K562 (cell line): Measurements from ENCODE around the gene HRAS. TPM values are rescaled to one million over a fixed set of nuclear protein-coding genes. Genes with fewer than 3 reads are reported as not detected.
A peak's percentile ranks its signal among the peaks of the same experiment; 100 is the strongest.

Source experiments
- CREB1 ChIP-seq, 2 experiments: sonication (generic) in 1 of 2; formaldehyde crosslinking in 1 of 2; IDR thresholded peaks; 2 replicates each; pipeline versions ENCODE4 v1.6.1 to v1.8.0; 2012 to 2022; ENCODE audit warnings: inconsistent platforms in 1 of 2, mild to moderate bottlenecking in 1 of 2, missing genetic modification reagents in 1 of 2, moderate library complexity in 1 of 2
- FOXP1 ChIP-seq: sonication (generic); formaldehyde crosslinking; IDR thresholded peaks from 2 replicates; pipeline ENCODE4 v1.8.0; 2022; ENCODE audit warnings: mild to moderate bottlenecking, missing genetic modification reagents
- FUS ChIP-seq: fragments of 200-400 bp; formaldehyde crosslinking; optimal IDR thresholded peaks from 2 replicates; pipeline ENCODE3; 2017; ENCODE audit warnings: low read depth, low read length
- HDAC1 ChIP-seq, 2 experiments: fragments of 450-650 bp; IDR thresholded peaks; 2 replicates each; pipeline ENCODE4 v1.6.1; 2016 to 2017; ENCODE audit warnings: inconsistent platforms in 1 of 2, mild to moderate bottlenecking in 1 of 2, moderate library complexity in 1 of 2
- KLF13 ChIP-seq: fragments of 450-650 bp; IDR thresholded peaks from 2 replicates; pipeline ENCODE4 v1.6.1; 2016; ENCODE audit warnings: missing genetic modification characterization, low read depth, mild to moderate bottlenecking, missing compliant biosample characterization, moderate library complexity, borderline replicate concordance
- MNT ChIP-seq, 2 experiments: fragments of 450-650 bp; conservative IDR thresholded peaks; 2 replicates each; pipeline ENCODE4 v1.6.1; 2017; ENCODE audit warnings: mild to moderate bottlenecking in 2 of 2, moderate library complexity in 2 of 2
- MTA3 ChIP-seq: fragments of 450-650 bp; formaldehyde crosslinking; IDR thresholded peaks from 2 replicates; pipeline ENCODE4 v1.6.1; 2017; ENCODE audit warnings: mild to moderate bottlenecking, borderline replicate concordance
- NR1H2 ChIP-seq: sonication (generic); formaldehyde crosslinking; IDR thresholded peaks from 2 replicates; pipeline ENCODE4 v1.4.0; 2020; ENCODE audit warnings: mild to moderate bottlenecking, missing genetic modification reagents
- REST ChIP-seq, 2 experiments: fragments of 450-650 bp; formaldehyde crosslinking in 1 of 2; IDR thresholded peaks; 2 replicates each; pipeline versions ENCODE4 v1.4.0 to v1.6.1; 2014 to 2020; ENCODE audit warnings: mild to moderate bottlenecking in 2 of 2, borderline replicate concordance in 1 of 2, low read depth in 1 of 2
- TBP ChIP-seq: optimal IDR thresholded peaks from 2 replicates; pipeline ENCODE3; 2011; ENCODE audit warnings: low read depth, low read length, improper control_type of control experiment
- ZBTB7A ChIP-seq: IDR thresholded peaks from 2 replicates; pipeline ENCODE4 v1.6.1; 2011; ENCODE audit warnings: low read depth, mild to moderate bottlenecking, low read length, moderate library complexity, borderline replicate concordance; ENCODE audit not compliant: control insufficient read depth
- polyA plus RNA-seq, 8 experiments: library from polyadenylated mRNA; depleted of rRNA in 4 of 8; stranded (reverse) in 5 of 8; unstranded in 3 of 8; fragments of >200 nt; fragmentation: Nextera tagmentation in 2 of 8; fragmentation: Illumina TruSeq in 1 of 8; extraction: Ambion mirVana in 2 of 8; extraction: Trizol in 1 of 8; gene quantifications; 2 replicates each; pipeline versions ENCODE4 v1.2.1 to v1.2.3, GENCODE V29; 2011 to 2014; ENCODE audit warnings: inconsistent platforms in 1 of 8, missing spikeins in 1 of 8
- total RNA-seq, 7 experiments: library from RNA; depleted of rRNA in 6 of 7; stranded (reverse); fragments of >200 nt in 6 of 7; fragmentation: Illumina TruSeq in 2 of 7; extraction: Trizol in 2 of 7; gene quantifications; 2 replicates each; pipeline versions ENCODE4 v1.2.1 to v1.2.3, GENCODE V29; 2011 to 2021; ENCODE audit warnings: low replicate concordance in 1 of 7
- TF ChIP-seq, protein P1 (sequence below): sonication (generic); formaldehyde crosslinking; IDR thresholded peaks from 2 replicates; pipeline ENCODE4 v1.8.1; 2023; ENCODE audit warnings: mild to moderate bottlenecking, missing genetic modification reagents
- TF ChIP-seq, protein P2 (sequence below): sonication (generic); formaldehyde crosslinking; IDR thresholded peaks from 2 replicates; pipeline ENCODE4 v1.9.0; 2022; ENCODE audit warnings: mild to moderate bottlenecking, missing genetic modification reagents

The HRAS gene
- total and polyA plus RNA-seq, 9 of the 15 experiments (the other 6 are each of a cell fraction or from before 2014, with no cell fraction given): 2.8 to 73.5 (median 29.6) TPM

GRCh38 chr11:536841-537621, 1.7 kb upstream of the HRAS start, which contains the start of gene LRRC56 (continued):
- TF ChIP-seq MNT (conservative IDR thresholded peaks at IDR 0.05): peak; percentile 99
- TF ChIP-seq ZBTB7A: peak; percentile 20; the same call in 1 of the 2 replicates
- 0 out of 2 replicates have a peak, but pooled peaks have one; percentile 53 for TF ChIP-seq FOXP1 (CRISPR knock-in tag)
- TF ChIP-seq FUS: peak; percentile 16
- TF ChIP-seq HDAC1 (IDR thresholded peaks at IDR 0.05): peak in 1 of 2 experiments; percentile 55; a peak in 1 of 4 replicates
- no peak for TF ChIP-seq NR1H2 (CRISPR knock-in tag)
- 0 out of 2 replicates have a peak, but pooled peaks have one; percentile 29 for TF ChIP-seq REST (IDR thresholded peaks at IDR 0.05; ENCODE audit: borderline replicate concordance)
- no peak for TF ChIP-seq REST (CRISPR knock-in tag; IDR thresholded peaks at IDR 0.05; ENCODE audit: low read depth)
- 0 out of 2 replicates have a peak, but pooled peaks have one; percentile 56 for TF ChIP-seq KLF13
- TF ChIP-seq CREB1 (IDR thresholded peaks at IDR 0.05): 0 out of 2 replicates have a peak, but pooled peaks have one; percentile 22
- no peak for TF ChIP-seq CREB1 (CRISPR knock-in tag; IDR thresholded peaks at IDR 0.05)
- TF ChIP-seq MTA3: peak; percentile 79; the same call in 1 of the 2 replicates
- peak; percentile 66 for TF ChIP-seq TBP
- TF ChIP-seq, protein P1, sequence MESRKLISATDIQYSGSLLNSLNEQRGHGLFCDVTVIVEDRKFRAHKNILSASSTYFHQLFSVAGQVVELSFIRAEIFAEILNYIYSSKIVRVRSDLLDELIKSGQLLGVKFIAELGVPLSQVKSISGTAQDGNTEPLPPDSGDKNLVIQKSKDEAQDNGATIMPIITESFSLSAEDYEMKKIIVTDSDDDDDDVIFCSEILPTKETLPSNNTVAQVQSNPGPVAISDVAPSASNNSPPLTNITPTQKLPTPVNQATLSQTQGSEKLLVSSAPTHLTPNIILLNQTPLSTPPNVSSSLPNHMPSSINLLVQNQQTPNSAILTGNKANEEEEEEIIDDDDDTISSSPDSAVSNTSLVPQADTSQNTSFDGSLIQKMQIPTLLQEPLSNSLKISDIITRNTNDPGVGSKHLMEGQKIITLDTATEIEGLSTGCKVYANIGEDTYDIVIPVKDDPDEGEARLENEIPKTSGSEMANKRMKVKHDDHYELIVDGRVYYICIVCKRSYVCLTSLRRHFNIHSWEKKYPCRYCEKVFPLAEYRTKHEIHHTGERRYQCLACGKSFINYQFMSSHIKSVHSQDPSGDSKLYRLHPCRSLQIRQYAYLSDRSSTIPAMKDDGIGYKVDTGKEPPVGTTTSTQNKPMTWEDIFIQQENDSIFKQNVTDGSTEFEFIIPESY: peak; percentile 99
- TF ChIP-seq, protein P2, sequence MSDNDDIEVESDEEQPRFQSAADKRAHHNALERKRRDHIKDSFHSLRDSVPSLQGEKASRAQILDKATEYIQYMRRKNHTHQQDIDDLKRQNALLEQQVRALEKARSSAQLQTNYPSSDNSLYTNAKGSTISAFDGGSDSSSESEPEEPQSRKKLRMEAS (CRISPR knock-in tag): peak; percentile 99
